Endothelial cell of umbilical vein (primary cell): Measurements from ENCODE around the gene CEACAM3. TPM values are rescaled to one million over a fixed set of nuclear protein-coding genes. Genes with fewer than 3 reads are reported as not detected.

Source experiments
- BruUV-seq: library from RNA; stranded (reverse); fragments of 400-500 nt; replicated peaks from 2 replicates; lab custom pipeline; 2021; lab: Mats Ljungman, UMichigan
- CTCF ChIA-PET: fragments of 300-600, 350-600 bp; sonication (Branson Sonifier 250); formaldehyde crosslinking; loops from one replicate; lab custom pipeline; 2021; ENCODE audit warnings: antibody characterized with exemption, inconsistent platforms; lab: Charles Lee
- POLR2A ChIA-PET: fragments of 300-600, 350-600 bp; sonication (Branson Sonifier 250); formaldehyde crosslinking; loops from one replicate; lab custom pipeline; 2021; ENCODE audit warnings: antibody characterized with exemption, inconsistent platforms; lab: Charles Lee
- DNase-seq: peaks from one replicate; pipeline ENCODE4 v3.0.0-alpha.2; 2011; ENCODE audit warnings: low read depth, low spot score
- FAIRE-seq: peaks from 2 replicates; lab custom pipeline; 2011; peaks lifted over from hg19 to GRCh38; lab: Jason Lieb, UNC
- H2AFZ ChIP-seq: 2 replicates; pipeline ENCODE4 v1.6.0; 2012; ENCODE audit warnings: low read depth, low read length, control low read depth, inconsistent platforms
- H3K27ac ChIP-seq: 2 replicates; pipeline ENCODE4 v1.5.1; 2011; ENCODE audit warnings: low read depth, mild to moderate bottlenecking, control low read depth, low read length, moderate library complexity; ENCODE audit not compliant: insufficient read depth
- H3K27me3 ChIP-seq, 2 experiments: 2 replicates each; pipeline versions ENCODE4 v1.6.0 to v1.6.1; 2011; ENCODE audit warnings: low read length in 2 of 2, mixed read lengths in 1 of 2; ENCODE audit not compliant: control insufficient read depth in 2 of 2, insufficient read depth in 2 of 2
- H3K36me3 ChIP-seq, 2 experiments: 2 replicates in 1 of 2; 3 replicates in 1 of 2; pipeline ENCODE4 v1.5.1; 2011; ENCODE audit warnings: low read length in 2 of 2, mild to moderate bottlenecking in 1 of 2, moderate library complexity in 1 of 2; ENCODE audit not compliant: control insufficient read depth in 2 of 2, insufficient read depth in 2 of 2; ENCODE audit errors: extremely low read depth in 1 of 2
- H3K4me1 ChIP-seq: 3 replicates; pipeline ENCODE4 v1.5.1; 2011; ENCODE audit warnings: mild to moderate bottlenecking, low read length; ENCODE audit not compliant: control insufficient read depth, insufficient read depth; ENCODE audit errors: extremely low read depth
- H3K4me2 ChIP-seq: 2 replicates; pipeline ENCODE4 v1.6.1; 2011; ENCODE audit warnings: low read length, control low read depth, mixed read lengths; ENCODE audit not compliant: insufficient read depth
- H3K4me3 ChIP-seq, 3 experiments: fragments of 200-600 bp in 1 of 3; sonication (generic), shearing (Covaris generic) in 1 of 3; replicated peaks in 1 of 3; 2 replicates each; pipeline ENCODE4 v1.5.1; 2011 to 2016; ENCODE audit warnings: control low read depth in 3 of 3, low read length in 3 of 3, mild to moderate bottlenecking in 2 of 3, inconsistent platforms in 1 of 3, low read depth in 1 of 3, moderate library complexity in 1 of 3; ENCODE audit not compliant: insufficient read depth in 1 of 3
- H3K79me2 ChIP-seq: 2 replicates; pipeline ENCODE4 v1.6.0; 2012; ENCODE audit warnings: low read length, inconsistent platforms; ENCODE audit not compliant: control insufficient read depth, insufficient read depth
- H3K9ac ChIP-seq: replicated peaks from 2 replicates; pipeline ENCODE3; 2011; ENCODE audit warnings: low read length, control low read depth; ENCODE audit not compliant: insufficient read depth; ENCODE audit errors: extremely low read depth
- H3K9me1 ChIP-seq: replicated peaks from 3 replicates; pipeline ENCODE4 v1.6.0; 2011; ENCODE audit warnings: mild to moderate bottlenecking, low read length; ENCODE audit not compliant: control insufficient read depth, insufficient read depth; ENCODE audit errors: extremely low read depth
- H3K9me3 ChIP-seq: replicated peaks from 2 replicates; pipeline ENCODE4 v1.5.1; 2012; ENCODE audit warnings: low read length, inconsistent platforms; ENCODE audit not compliant: control insufficient read depth, insufficient read depth
- H4K20me1 ChIP-seq: replicated peaks from 2 replicates; pipeline ENCODE3; 2011; ENCODE audit warnings: mild to moderate bottlenecking, low read length; ENCODE audit not compliant: control insufficient read depth, insufficient read depth; ENCODE audit errors: extremely low read depth
- EZH2 ChIP-seq: IDR thresholded peaks from 2 replicates; pipeline ENCODE4 v1.6.1; 2012; ENCODE audit warnings: borderline replicate concordance, low read depth, mild to moderate bottlenecking, moderate library complexity, low read length, inconsistent platforms; ENCODE audit not compliant: severe bottlenecking
- FOS ChIP-seq: IDR thresholded peaks from 2 replicates; pipeline ENCODE4 v1.6.1; 2011; ENCODE audit warnings: mild to moderate bottlenecking, low read length, moderate library complexity, borderline replicate concordance; ENCODE audit not compliant: insufficient read depth
- GATA2 ChIP-seq: IDR thresholded peaks from 2 replicates; pipeline ENCODE4 v1.7.0; 2011; ENCODE audit warnings: low read depth, mild to moderate bottlenecking, moderate library complexity, mixed read lengths, low read length; ENCODE audit not compliant: insufficient read length, insufficient read depth
- JUN ChIP-seq: IDR thresholded peaks from 2 replicates; pipeline ENCODE4 v1.6.1; 2011; ENCODE audit warnings: borderline replicate concordance, low read depth; ENCODE audit not compliant: insufficient read length, insufficient read depth
- MYC ChIP-seq: IDR thresholded peaks from one replicate; pipeline ENCODE4 v1.6.1; 2011; ENCODE audit warnings: mild to moderate bottlenecking, low read depth, low read length
- POLR2A ChIP-seq: IDR thresholded peaks from 2 replicates; pipeline ENCODE4 v1.6.1; 2012; ENCODE audit warnings: low read depth, mild to moderate bottlenecking, control low read depth, low read length
- POLR2AphosphoS5 ChIP-seq: IDR thresholded peaks from 2 replicates; pipeline ENCODE4 v1.6.1; 2012; ENCODE audit warnings: low read depth, mild to moderate bottlenecking, control low read depth, low read length, moderate library complexity; ENCODE audit not compliant: insufficient read depth
- dilution Hi-C: fragments of 300-500 bp; cut with MboI; formaldehyde crosslinking; loops from one replicate; pipeline ENCODE4 v1.15.0; 2019; ENCODE audit warnings: low sequenced_read_pairs; ENCODE audit not compliant: extremely low pct_ligation_motif_present
- intact Hi-C: fragments of 100-400 bp; cut with micrococcal nuclease; formaldehyde crosslinking; loops from one replicate; pipeline ENCODE4 v1.10.0; 2022
- polyA plus RNA-seq, 4 experiments: library from polyadenylated mRNA; depleted of rRNA in 3 of 4; stranded (reverse) in 3 of 4; unstranded in 1 of 4; fragments of >200 nt; gene quantifications; 2 replicates each; pipeline versions ENCODE4 v1.2.1 to v1.2.3, GENCODE V29; 2011 to 2012; ENCODE audit warnings: missing spikeins in 1 of 4
- total RNA-seq: library from RNA; stranded (reverse); gene quantifications from 2 replicates; pipeline ENCODE4 v1.2.3, GENCODE V29; 2021
- TF ChIP-seq, protein P1 (sequence below), 2 donors: IDR thresholded peaks; 1 replicate in 1 of 2; 2 replicates in 1 of 2; pipeline ENCODE4 v1.5.1; 2011; ENCODE audit warnings: low read length in 2 of 2, mild to moderate bottlenecking in 2 of 2, moderate library complexity in 2 of 2, control low read depth in 1 of 2, inconsistent platforms in 1 of 2, low read depth in 1 of 2; ENCODE audit not compliant: insufficient read depth in 1 of 2; ENCODE audit errors: extremely low read depth in 1 of 2
- TF ChIP-seq, protein P2 (sequence below): IDR thresholded peaks from 2 replicates; pipeline ENCODE4 v1.6.1; 2011; ENCODE audit not compliant: insufficient read depth, insufficient read length

CEACAM3 gene
- total and polyA plus RNA-seq, 2 donors (not counting 3 experiments of a cell fraction or from before 2014, with no cell fraction given), result not detected

DNA sequence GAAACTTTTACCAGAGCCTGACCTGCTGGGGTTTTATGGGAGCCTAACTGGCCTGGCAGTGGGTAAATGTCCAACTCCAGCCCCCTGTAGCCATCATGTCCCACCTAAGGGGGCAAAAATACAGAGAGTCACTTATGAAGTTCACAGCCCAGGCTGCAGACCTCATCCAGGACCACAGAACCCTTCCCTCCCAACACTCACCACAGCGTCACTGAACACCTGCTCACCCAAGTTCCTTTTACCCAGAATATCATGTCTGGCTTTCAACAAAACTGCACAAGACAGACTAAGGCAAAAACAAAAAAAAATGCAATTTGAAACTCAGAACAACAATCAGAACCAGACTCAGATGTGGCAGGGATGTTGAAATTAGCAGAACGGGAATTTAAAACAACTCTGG, 6.4 kb downstream of the CEACAM3 start:
- Histone ChIP-seq H3K9me3 (no peaks in the 10 kb centered on the region), H3K27me3 (no peaks in the 10 kb centered on the region), H3K27ac (no peak overlapping the region), H3K36me3 (no peaks in the 10 kb centered on the region), H3K9me1 (no peaks in the 10 kb centered on the region), H3K4me3 (no peak overlapping the region), H3K79me2 (no peaks in the 10 kb centered on the region), H3K4me1 (no peaks in the 10 kb centered on the region), H3K9ac (no peak overlapping the region), H3K4me2 (no peak overlapping the region), H2AFZ (no peak overlapping the region), H4K20me1 (no peaks in the 10 kb centered on the region)
- CTCF ChIA-PET, result interaction anchor here (0.7 to 2.6 kb wide), 5 partner anchors 8 to 49 kb away, joined by 3 to 7 read pairs (median 4); no protein-coding TSS in a partner anchor
- DNase-seq, result no peak
- POLR2A ChIA-PET, result no interaction called here
- intact Hi-C loops, result no loop called here
- dilution Hi-C loops, result no loop called here
- no TSS peak for BruUV-seq
- FAIRE-seq, result no peak
- TF ChIP-seq MYC, result no peak
- TF ChIP-seq JUN, result no peak
- TF ChIP-seq POLR2A, result no peak
- TF ChIP-seq, protein P1, sequence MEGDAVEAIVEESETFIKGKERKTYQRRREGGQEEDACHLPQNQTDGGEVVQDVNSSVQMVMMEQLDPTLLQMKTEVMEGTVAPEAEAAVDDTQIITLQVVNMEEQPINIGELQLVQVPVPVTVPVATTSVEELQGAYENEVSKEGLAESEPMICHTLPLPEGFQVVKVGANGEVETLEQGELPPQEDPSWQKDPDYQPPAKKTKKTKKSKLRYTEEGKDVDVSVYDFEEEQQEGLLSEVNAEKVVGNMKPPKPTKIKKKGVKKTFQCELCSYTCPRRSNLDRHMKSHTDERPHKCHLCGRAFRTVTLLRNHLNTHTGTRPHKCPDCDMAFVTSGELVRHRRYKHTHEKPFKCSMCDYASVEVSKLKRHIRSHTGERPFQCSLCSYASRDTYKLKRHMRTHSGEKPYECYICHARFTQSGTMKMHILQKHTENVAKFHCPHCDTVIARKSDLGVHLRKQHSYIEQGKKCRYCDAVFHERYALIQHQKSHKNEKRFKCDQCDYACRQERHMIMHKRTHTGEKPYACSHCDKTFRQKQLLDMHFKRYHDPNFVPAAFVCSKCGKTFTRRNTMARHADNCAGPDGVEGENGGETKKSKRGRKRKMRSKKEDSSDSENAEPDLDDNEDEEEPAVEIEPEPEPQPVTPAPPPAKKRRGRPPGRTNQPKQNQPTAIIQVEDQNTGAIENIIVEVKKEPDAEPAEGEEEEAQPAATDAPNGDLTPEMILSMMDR (IDR thresholded peaks at IDR 0.05; ENCODE audit: extremely low read depth in 1 of 2, insufficient read depth in 1 of 2, low read depth in 1 of 2, low read length in 2 of 2), result no peak
- TF ChIP-seq EZH2, result no peak
- TF ChIP-seq FOS, result no peak
- TF ChIP-seq GATA2, result no peak
- no peak for TF ChIP-seq POLR2AphosphoS5
- TF ChIP-seq, protein P2, sequence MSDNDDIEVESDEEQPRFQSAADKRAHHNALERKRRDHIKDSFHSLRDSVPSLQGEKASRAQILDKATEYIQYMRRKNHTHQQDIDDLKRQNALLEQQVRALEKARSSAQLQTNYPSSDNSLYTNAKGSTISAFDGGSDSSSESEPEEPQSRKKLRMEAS, result no peak
